ENCODE results near the gene HS6ST2. TPM values are rescaled to one million over a fixed set of nuclear protein-coding genes. Genes with fewer than 3 reads are reported as not detected.
A peak's percentile ranks its signal among the peaks of the same experiment; 100 is the strongest.

HS6ST2 gene
- total RNA-seq, 1 experiment from 2014 or later: 24.6 TPM

- Histone ChIP-seq H2AFZ (ENCODE audit: low read depth, low read length, poor library complexity, severe bottlenecking) (no peak overlapping the region), H3K79me2 (ENCODE audit: insufficient read depth, low read length) (no peaks in the 10 kb centered on the region), H3K9me3 (ENCODE audit: control insufficient read depth in 1 of 2, insufficient read depth in 1 of 2, low read depth in 1 of 2, low read length in 2 of 2) (no peaks in the 10 kb centered on the region), H3K4me3 (replicated peaks in 1 of 2; ENCODE audit: low read depth in 1 of 2, low read length in 2 of 2) (no peak overlapping the region), H3K4me1 (ENCODE audit: control insufficient read depth in 1 of 2, insufficient read depth in 2 of 2, low read length in 2 of 2) (peaks cover 15 to 33% of the 10 kb centered on the region in 2 experiments), H3K4me2 (ENCODE audit: low read length) (no peak overlapping the region), H3K9me2 (ENCODE audit: insufficient read depth) (no peaks in the 10 kb centered on the region), H3K9ac (ENCODE audit: low read length) (no peak overlapping the region), H4K20me1 (ENCODE audit: insufficient read depth) (peaks cover 3% of the 10 kb centered on the region; the same call in 1 of the 2 replicates), H3K27ac (ENCODE audit: low read depth, low read length) (no peak overlapping the region), H3K27me3 (ENCODE audit: insufficient read depth, low read length) (no peaks in the 10 kb centered on the region), H3K36me3 (ENCODE audit: control insufficient read depth in 1 of 2, insufficient read depth in 2 of 2, low read length in 2 of 2) (no peaks in the 10 kb centered on the region)
- POLR2A ChIA-PET: no interaction called here
- ATAC-seq (no peak), DNase-seq (ENCODE audit: low read depth, low spot score) (no peak)
- no TSS peak for BruUV-seq (replicated peaks)
- RAD21 ChIA-PET (ENCODE audit: low non-redundant PET in 1 of 2, low total read pairs in 2 of 2, uncharacterized antibody in 2 of 2, unreplicated experiment in 2 of 2): no interaction called here
- TF ChIP-seq SRF (IDR thresholded peaks at IDR 0.05; ENCODE audit: low read depth): no peak
- CTCF ChIA-PET: interaction anchor here (1.4 kb wide), 1 partner anchor 207 kb away, joined by 3 read pairs; no protein-coding TSS in a partner anchor
- intact Hi-C loops (cut with micrococcal nuclease): no loop called here
Observed at GRCh38 chrX:132742246-132742645, 216.2 kb downstream of the HS6ST2 start.

GRCh38 chrX:132741689-132742088 lies 216.7 kb downstream of the HS6ST2 start:
- no peaks in the 10 kb centered on the region for H3K27me3 ChIP-seq (ENCODE audit: insufficient read depth, low read length)
- no peak for DNase-seq (ENCODE audit: low read depth, low spot score)
- BruUV-seq (replicated peaks): no TSS peak
- no peak for ATAC-seq
- TF ChIP-seq ZFX (IDR thresholded peaks at IDR 0.05) (no peak), JUND (IDR thresholded peaks at IDR 0.05) (0 out of 2 replicates have a peak, but pooled peaks have one; percentile 10)
- no peak overlapping the region for H3K4me2 ChIP-seq (ENCODE audit: low read length)
- intact Hi-C loops (cut with micrococcal nuclease): no loop called here
- RAD21 ChIA-PET (ENCODE audit: low non-redundant PET in 1 of 2, low total read pairs in 2 of 2, uncharacterized antibody in 2 of 2, unreplicated experiment in 2 of 2): no interaction called here
- no peak overlapping the region for H3K27ac ChIP-seq (ENCODE audit: low read depth, low read length)
- H3K79me2 ChIP-seq (ENCODE audit: insufficient read depth, low read length): no peaks in the 10 kb centered on the region
- no peak overlapping the region for H3K9ac ChIP-seq (ENCODE audit: low read length)
- peaks cover 19 to 36% of the 10 kb centered on the region in 2 experiments for H3K4me1 ChIP-seq (ENCODE audit: control insufficient read depth in 1 of 2, insufficient read depth in 2 of 2, low read length in 2 of 2)
- no peaks in the 10 kb centered on the region for H3K9me2 ChIP-seq (ENCODE audit: insufficient read depth)
- POLR2A ChIA-PET: no interaction called here
- no peak overlapping the region for H3K4me3 ChIP-seq (replicated peaks in 1 of 2; ENCODE audit: low read depth in 1 of 2, low read length in 2 of 2)
- CTCF ChIA-PET: interaction anchor here (1.4 kb wide), 1 partner anchor 207 kb away, joined by 3 read pairs; no protein-coding TSS in a partner anchor
- H4K20me1 ChIP-seq (ENCODE audit: insufficient read depth): peaks cover 3% of the 10 kb centered on the region; the same call in 1 of the 2 replicates
- no peaks in the 10 kb centered on the region for H3K36me3 ChIP-seq (ENCODE audit: control insufficient read depth in 1 of 2, insufficient read depth in 2 of 2, low read length in 2 of 2)
- no peak overlapping the region for H2AFZ ChIP-seq (ENCODE audit: low read depth, low read length, poor library complexity, severe bottlenecking)
- H3K9me3 ChIP-seq (ENCODE audit: control insufficient read depth in 1 of 2, insufficient read depth in 1 of 2, low read depth in 1 of 2, low read length in 2 of 2): no peaks in the 10 kb centered on the region

All from HCT116 (cell line).